HUES6 (cell line): ENCODE results near the gene SLC16A6.

Experiments used
- H3K27ac ChIP-seq: 2 replicates; pipeline ENCODE4 v1.7.0; 2013; ENCODE audit warnings: low read depth, mild to moderate bottlenecking, low read length, inconsistent platforms
- H3K27me3 ChIP-seq: 2 replicates; pipeline ENCODE4 v1.6.1; 2013; ENCODE audit warnings: low read length; ENCODE audit not compliant: control insufficient read depth, insufficient read depth
- H3K36me3 ChIP-seq: 2 replicates; pipeline ENCODE4 v1.6.1; 2013; ENCODE audit warnings: low read length; ENCODE audit not compliant: control insufficient read depth, insufficient read depth
- H3K4me1 ChIP-seq: 2 replicates; pipeline ENCODE4 v1.6.1; 2013; ENCODE audit warnings: low read length; ENCODE audit not compliant: control insufficient read depth, insufficient read depth
- H3K4me3 ChIP-seq: 2 replicates; pipeline ENCODE4 v1.5.1; 2013; ENCODE audit warnings: low read depth, low read length
- H3K9ac ChIP-seq: one replicate; pipeline ENCODE4 v1.6.1; 2013; ENCODE audit warnings: mild to moderate bottlenecking, low read length
- H3K9me3 ChIP-seq: 2 replicates; pipeline ENCODE4 v1.6.1; 2013; ENCODE audit warnings: low read depth, low read length; ENCODE audit not compliant: control insufficient read depth, insufficient read depth

Gene SLC16A6

DNA sequence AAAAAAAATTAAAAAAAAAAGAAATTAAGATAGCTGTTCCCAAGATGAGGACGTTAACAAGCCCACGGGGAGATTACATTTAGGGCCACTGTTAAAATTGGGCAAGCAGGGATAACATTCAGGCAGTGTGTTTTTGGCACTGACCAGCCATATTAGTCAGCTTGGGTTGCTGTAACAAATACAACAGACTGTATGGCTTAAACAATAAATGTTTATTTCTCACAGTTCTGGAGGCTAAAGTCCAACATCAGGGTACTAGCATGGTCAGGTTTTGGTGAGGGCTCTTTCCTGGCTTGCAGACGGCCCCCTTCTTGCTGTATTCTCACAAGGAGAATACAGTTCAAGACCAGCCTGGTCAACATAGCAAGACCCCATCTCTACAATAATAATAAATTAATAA, 31.7 kb upstream of the SLC16A6 start:
- H3K9me3 ChIP-seq = peaks cover 5% of the 10 kb centered on the region; the same call in 1 of the 2 replicates
- no peaks in the 10 kb centered on the region for H3K27me3 ChIP-seq
- no peak overlapping the region for H3K9ac ChIP-seq
- H3K4me1 ChIP-seq = no peaks in the 10 kb centered on the region; the same call in 1 of the 2 replicates
- H3K36me3 ChIP-seq = no peaks in the 10 kb centered on the region
- no peak overlapping the region for H3K4me3 ChIP-seq
- no peak overlapping the region for H3K27ac ChIP-seq

DNA sequence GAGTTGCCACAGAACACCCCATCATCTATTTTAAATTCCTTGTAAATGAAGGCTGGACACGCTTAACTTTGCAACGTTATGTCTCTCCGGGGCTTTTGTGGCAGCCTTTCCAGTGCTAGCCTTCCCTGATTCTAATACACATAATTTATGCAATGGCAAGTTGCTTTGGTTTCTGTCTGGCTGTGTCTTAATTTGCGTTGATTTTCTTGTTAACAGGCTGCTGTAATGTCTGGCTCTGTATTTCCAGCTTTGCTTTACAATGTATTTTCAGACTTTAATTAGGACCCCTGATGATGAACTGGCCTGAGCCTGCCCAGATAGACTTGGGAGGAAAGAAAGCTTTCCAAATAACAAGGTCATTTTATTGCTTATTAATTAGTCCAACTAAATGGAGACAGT, 30.6 kb upstream of the SLC16A6 start:
- Histone ChIP-seq H3K4me1 (no peaks in the 10 kb centered on the region; the same call in 1 of the 2 replicates), H3K4me3 (no peak overlapping the region), H3K27me3 (no peaks in the 10 kb centered on the region), H3K9me3 (peaks cover 5% of the 10 kb centered on the region; the same call in 1 of the 2 replicates), H3K9ac (no peak overlapping the region), H3K36me3 (no peaks in the 10 kb centered on the region), H3K27ac (no peak overlapping the region)

DNA sequence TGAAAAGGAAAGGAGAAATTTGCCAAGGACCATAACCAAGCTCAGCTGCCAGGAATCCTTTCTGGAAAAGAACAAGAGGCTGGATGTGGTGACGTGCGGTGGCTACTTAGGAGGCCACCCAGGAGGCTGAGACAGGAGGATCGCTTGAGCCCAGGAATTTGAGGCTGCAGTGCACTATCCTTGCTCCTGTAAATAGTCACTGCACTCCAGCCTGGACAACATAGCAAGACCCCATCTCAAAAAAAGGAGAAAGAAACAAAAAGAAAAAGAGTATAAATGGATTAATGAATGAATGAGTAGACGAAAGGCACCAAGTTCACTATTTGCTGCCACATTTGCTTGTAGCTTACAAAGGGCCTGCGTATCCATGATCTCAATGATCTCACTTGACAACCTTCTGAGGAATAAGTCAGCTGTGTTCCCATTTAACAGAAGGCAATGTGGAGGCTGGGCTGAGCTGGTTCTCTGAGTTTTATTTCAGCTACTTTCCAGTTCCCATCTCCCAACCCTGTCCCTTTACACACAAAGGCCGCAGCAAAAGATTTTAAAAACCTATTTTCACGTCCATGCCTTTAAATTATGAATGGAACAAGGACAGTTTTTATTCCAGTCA, 30.1 kb upstream of the SLC16A6 start:
- Histone ChIP-seq H3K4me3 (no peak overlapping the region), H3K4me1 (no peaks in the 10 kb centered on the region; the same call in 1 of the 2 replicates)

DNA sequence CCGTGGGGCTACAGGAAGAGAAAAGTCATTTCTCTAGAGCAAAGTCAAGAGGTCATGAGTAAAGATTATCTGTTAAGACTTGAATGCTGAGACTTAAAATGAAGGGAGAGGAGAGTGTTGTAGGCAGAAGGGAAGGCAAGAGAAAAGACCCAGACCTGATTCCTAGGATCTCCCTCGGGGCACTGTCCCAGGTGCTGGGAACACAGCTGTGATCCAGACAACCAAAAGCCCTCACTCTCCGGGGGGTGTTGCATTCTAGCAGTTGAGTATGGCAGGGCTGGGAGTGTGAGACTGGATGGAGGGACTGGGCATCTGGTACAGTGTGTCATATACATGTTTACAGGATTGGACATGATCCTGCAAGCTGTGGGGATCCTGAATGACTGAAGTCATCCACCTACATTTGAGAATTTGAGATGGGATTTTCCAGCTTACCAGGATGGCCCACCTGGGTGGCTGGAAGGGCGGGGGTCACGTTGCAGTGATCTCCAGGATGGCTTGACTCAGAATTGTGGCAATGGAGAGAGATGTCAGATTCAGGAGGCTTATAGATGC, 29.5 kb upstream of the SLC16A6 start:
- H3K4me3 ChIP-seq = no peak overlapping the region
- H3K27ac ChIP-seq = no peak overlapping the region
- no peak overlapping the region for H3K9ac ChIP-seq
- H3K9me3 ChIP-seq = peaks cover 5% of the 10 kb centered on the region; the same call in 1 of the 2 replicates
- H3K36me3 ChIP-seq = no peaks in the 10 kb centered on the region
- H3K27me3 ChIP-seq = no peaks in the 10 kb centered on the region
- no peaks in the 10 kb centered on the region; the same call in 1 of the 2 replicates for H3K4me1 ChIP-seq

More for the DNA sequence above, 30.1 kb upstream of the SLC16A6 start:
- H3K9ac ChIP-seq = no peak overlapping the region
- peaks cover 5% of the 10 kb centered on the region; the same call in 1 of the 2 replicates for H3K9me3 ChIP-seq
- no peaks in the 10 kb centered on the region for H3K36me3 ChIP-seq
- no peak overlapping the region for H3K27ac ChIP-seq
- H3K27me3 ChIP-seq = no peaks in the 10 kb centered on the region

DNA sequence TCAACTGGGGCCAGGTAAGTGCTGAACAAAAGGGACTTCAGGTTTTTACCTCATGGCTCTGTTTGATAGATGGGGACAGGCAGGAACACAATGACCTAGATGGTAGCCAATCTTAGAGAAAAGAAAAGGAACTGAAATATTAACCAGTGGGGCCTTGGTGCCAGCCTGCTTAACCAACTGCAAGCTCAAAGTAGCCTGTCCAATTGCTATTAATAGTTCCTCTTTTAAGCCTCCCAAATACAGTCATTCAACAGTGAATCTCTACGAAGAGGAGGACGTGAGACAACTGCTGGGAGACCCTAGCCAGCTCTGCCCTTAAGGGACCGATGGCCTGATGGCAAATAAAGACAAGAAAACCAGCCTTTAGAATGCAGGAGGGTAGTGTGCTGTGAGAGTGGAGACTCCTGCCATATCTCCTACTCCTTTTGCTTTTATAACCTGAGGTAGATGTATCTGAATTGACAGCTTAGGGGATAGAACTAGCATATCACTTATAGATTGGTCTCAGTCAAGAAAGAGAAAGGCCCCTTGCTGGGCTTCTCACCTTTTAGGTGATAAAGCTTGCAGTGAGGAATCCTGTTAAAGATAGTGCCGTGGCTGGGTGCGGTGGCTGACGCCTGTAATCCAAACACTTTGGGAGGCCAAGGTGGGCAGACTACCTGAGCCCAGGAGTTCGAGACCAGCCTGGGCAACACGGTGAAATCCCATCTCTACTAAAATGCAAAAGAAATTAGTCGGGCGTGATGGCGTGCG, 28.7 kb upstream of the SLC16A6 start:
- Histone ChIP-seq H3K4me1 (no peaks in the 10 kb centered on the region; the same call in 1 of the 2 replicates), H3K9ac (no peak overlapping the region), H3K9me3 (no peaks in the 10 kb centered on the region), H3K27ac (no peak overlapping the region), H3K27me3 (no peaks in the 10 kb centered on the region), H3K36me3 (no peaks in the 10 kb centered on the region), H3K4me3 (no peak overlapping the region)

DNA sequence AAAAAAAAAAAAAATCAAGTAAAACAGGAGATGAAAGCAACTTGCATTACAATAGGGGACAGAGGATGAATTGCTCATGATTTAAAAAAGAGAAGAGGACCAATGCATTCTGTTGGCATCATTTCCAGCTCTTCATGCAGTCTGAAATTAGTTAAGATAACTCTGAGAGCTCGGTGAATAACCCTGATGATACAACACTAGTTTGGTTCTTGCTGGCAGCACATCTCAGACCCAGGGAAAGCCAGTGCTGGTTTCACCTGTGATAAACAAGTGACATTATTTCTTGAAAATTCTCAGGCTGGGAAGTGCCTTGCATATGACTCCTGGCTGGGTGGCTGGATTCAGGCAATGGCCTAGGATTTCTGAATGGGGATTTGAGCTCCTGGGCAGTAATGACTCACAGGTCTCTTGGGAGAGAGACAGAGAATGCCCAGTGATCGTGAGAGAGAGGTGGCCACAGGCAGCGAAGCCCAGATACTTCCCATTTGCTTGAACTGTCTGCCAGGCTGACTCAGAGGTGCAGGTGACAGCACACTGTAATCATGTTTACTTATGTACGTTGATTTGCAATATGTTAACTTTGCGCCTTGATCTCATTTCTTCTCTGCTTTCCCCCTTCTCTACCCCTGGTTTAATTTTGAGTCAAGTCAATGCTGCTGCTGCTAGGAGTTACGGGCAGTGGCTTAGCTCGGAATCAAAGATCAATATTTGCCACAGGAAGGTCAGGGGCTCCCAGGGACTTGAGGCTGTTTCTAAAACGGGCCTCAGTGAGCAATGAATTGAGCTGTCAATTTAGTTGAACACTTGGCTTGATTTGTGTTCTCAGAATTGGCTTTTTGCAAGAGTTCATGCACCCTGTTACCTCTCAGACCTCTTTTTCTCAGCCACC, 27.4 kb upstream of the SLC16A6 start:
- Histone ChIP-seq H3K27ac (no peak overlapping the region), H3K36me3 (no peaks in the 10 kb centered on the region), H3K4me1 (no peaks in the 10 kb centered on the region; the same call in 1 of the 2 replicates), H3K4me3 (no peak overlapping the region), H3K9me3 (no peaks in the 10 kb centered on the region), H3K27me3 (no peaks in the 10 kb centered on the region), H3K9ac (no peak overlapping the region)

DNA sequence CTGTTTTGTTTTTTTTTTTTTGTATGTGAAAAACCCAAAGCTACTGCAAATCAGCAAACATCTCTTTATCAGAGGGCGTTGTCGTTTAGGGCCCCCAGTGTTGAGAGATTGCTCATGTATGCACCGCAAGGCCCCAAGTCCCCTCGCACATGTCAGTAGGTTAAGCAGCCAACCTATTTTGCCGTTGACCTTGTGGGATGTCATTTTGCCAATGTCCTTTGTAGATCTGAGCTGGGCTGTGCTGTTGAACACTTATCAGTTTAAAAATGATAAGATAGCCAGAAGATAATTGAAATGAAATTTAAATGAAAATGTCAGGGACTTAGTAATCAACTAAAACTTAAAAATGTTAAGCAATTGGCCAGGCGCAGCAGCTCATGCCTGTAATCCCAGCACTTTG, 26.5 kb upstream of the SLC16A6 start:
- H3K36me3 ChIP-seq = no peaks in the 10 kb centered on the region
- H3K4me3 ChIP-seq = no peak overlapping the region
- no peaks in the 10 kb centered on the region; the same call in 1 of the 2 replicates for H3K4me1 ChIP-seq
- no peaks in the 10 kb centered on the region for H3K27me3 ChIP-seq
- H3K9me3 ChIP-seq = no peaks in the 10 kb centered on the region
- H3K27ac ChIP-seq = no peak overlapping the region
- H3K9ac ChIP-seq = no peak overlapping the region

DNA sequence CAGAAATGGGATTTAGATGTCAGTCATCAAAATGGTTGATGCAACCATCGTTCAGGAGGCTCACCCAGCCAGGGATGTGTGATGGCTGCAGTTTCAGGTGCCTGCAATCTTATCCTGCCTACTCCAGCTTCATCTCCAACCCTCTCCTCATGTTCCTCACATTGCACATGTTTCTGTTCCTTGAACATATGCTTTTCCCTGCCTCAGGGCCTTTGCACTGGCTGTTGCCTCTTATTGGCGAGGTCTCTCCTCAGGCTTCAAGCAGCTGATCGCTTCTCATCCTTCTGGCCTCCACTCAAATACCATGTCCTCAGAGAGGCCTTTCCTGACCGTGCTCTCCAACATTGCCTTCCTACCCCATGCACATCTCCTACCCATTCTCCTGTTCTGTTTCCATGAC, 25.0 kb upstream of the SLC16A6 start:
- H3K27me3 ChIP-seq = no peaks in the 10 kb centered on the region
- H3K36me3 ChIP-seq = no peaks in the 10 kb centered on the region
- H3K27ac ChIP-seq = no peak overlapping the region
- no peak overlapping the region for H3K4me3 ChIP-seq
- H3K9me3 ChIP-seq = no peaks in the 10 kb centered on the region
- no peak overlapping the region for H3K9ac ChIP-seq
- no peaks in the 10 kb centered on the region for H3K4me1 ChIP-seq

DNA sequence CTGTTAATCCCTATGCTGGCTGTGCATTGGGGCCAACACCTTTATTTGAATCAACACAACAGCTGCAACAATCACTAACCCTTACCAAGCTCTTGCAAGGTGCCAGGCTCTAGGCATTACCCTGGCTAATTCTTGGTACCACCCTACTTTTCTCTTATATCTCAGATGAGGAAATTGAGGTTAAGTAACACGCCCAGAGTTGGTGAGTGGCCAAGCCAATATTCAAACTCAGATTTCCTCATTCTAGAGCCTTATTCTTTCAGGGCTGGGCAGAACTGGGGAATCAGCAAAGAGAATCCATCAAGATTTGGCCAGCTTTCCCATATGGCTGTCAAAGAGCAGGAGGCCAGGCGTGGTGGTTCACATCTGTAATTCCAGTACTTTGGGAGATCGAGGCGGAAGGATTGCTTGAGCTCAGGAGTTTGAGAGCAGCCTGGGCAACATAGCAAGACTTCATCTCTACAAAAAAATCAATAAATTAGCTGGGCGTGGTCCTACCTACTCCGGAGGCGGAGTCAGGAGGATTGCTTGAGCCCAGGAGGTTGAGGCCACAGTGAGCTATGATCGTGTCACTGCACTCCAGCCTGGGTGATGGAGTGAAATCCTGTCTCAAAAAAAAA, 24.1 kb upstream of the SLC16A6 start:
- Histone ChIP-seq H3K4me3 (no peak overlapping the region), H3K4me1 (no peaks in the 10 kb centered on the region), H3K9me3 (no peaks in the 10 kb centered on the region), H3K27ac (no peak overlapping the region), H3K36me3 (no peaks in the 10 kb centered on the region), H3K9ac (no peak overlapping the region), H3K27me3 (no peaks in the 10 kb centered on the region)

DNA sequence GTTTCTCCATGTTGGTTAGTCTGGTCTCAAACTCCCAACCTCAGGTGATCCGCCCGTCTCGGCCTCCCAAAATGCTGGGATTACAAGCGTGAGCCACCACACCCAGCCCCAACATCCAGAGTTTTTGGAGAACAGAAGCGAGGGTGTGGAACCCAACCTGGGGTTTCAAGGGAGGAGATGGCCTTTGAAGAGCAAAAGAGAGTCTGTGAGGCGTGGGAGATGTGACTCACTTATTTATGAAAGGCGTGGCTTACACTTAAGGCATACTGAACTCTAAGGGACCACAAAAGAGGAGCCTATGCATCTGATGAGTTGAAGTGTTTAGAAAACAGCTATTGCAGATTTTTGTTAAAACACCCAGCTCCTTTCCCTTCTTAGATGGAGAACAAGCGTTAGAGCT, 19.2 kb upstream of the SLC16A6 start:
- 0 out of 2 replicates have a peak, but pooled peaks cover 3% of the 10 kb centered on the region for H3K36me3 ChIP-seq
- no peaks in the 10 kb centered on the region for H3K27me3 ChIP-seq
- no peak overlapping the region for H3K27ac ChIP-seq
- no peak overlapping the region for H3K9ac ChIP-seq
- H3K4me3 ChIP-seq = no peak overlapping the region
- no peaks in the 10 kb centered on the region for H3K9me3 ChIP-seq
- H3K4me1 ChIP-seq = no peaks in the 10 kb centered on the region
